Loucy (cell line): ENCODE results near the gene ALK.

Experiments used
- EZH2phosphoT487 ChIP-seq: fragments of 200-600 bp; IDR thresholded peaks from 2 replicates; pipeline ENCODE4 v1.6.1; 2018; ENCODE audit warnings: antibody characterized with exemption, mild to moderate bottlenecking, moderate library complexity, borderline replicate concordance
- TF ChIP-seq, protein P1 (sequence below): fragments of 200-600 bp; sonication (generic); conservative IDR thresholded peaks from 2 replicates; pipeline ENCODE4 v1.5.1; 2014; ENCODE audit warnings: mild to moderate bottlenecking, antibody characterized with exemption, low read length

DNA sequence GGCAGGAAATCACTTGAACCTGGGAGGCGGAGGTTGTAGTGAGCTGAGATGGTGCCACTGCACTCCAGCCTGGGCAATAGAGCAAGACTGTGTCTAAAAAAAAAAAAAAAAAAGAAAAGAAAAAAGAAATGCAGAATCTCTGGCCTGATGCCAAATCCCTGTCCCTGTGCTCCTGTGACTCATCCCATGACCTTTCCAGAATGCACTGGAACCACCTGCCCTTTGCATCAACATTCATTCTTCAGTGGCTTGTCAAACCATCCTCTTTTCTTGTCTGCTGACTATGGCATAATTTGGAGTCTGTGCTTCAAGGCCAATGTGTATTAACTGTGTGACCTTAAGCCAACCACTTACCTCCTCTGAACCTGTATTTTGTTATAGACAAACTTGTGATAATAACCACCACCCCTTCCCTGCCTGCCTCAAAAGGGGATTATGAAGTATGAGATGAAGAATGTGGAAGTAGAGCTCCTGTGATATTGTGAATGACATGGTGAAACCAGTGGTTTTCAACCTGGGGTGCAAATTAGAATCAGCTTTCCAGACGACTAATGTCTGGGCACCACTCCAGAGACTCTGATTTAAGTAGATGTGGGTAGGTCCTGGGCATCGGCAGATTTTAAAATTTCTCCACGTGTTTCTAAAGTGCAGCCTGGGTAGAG, 616.9 kb downstream of the ALK start:
- TF ChIP-seq, protein P1, sequence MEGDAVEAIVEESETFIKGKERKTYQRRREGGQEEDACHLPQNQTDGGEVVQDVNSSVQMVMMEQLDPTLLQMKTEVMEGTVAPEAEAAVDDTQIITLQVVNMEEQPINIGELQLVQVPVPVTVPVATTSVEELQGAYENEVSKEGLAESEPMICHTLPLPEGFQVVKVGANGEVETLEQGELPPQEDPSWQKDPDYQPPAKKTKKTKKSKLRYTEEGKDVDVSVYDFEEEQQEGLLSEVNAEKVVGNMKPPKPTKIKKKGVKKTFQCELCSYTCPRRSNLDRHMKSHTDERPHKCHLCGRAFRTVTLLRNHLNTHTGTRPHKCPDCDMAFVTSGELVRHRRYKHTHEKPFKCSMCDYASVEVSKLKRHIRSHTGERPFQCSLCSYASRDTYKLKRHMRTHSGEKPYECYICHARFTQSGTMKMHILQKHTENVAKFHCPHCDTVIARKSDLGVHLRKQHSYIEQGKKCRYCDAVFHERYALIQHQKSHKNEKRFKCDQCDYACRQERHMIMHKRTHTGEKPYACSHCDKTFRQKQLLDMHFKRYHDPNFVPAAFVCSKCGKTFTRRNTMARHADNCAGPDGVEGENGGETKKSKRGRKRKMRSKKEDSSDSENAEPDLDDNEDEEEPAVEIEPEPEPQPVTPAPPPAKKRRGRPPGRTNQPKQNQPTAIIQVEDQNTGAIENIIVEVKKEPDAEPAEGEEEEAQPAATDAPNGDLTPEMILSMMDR = no peak
- TF ChIP-seq EZH2phosphoT487 = no peak
